CD1c-positive myeloid dendritic cell (primary cell): ENCODE data around the gene ST8SIA1.

Experiments used
- DNase-seq: peaks from one replicate; pipeline ENCODE4 v3.0.0-alpha.2; 2016; ENCODE audit errors: extremely low spot score

ST8SIA1 gene

GRCh38 chr12:22242726-22243125 is 91.8 kb downstream of the ST8SIA1 start:
- DNase-seq: no peak

GRCh38 chr12:22238211-22238610 is 96.3 kb downstream of the ST8SIA1 start:
- DNase-seq: no peak

- DNase-seq: no peak
These were observed 99.9 kb downstream of the ST8SIA1 start for GRCh38 chr12:22234561-22234960.

- DNase-seq: no peak
These were observed 102.7 kb downstream of the ST8SIA1 start for GRCh38 chr12:22231836-22232235.

- DNase-seq: no peak
These were observed 103.4 kb downstream of the ST8SIA1 start for GRCh38 chr12:22231078-22231477.

- DNase-seq: no peak
These were observed 104.2 kb downstream of the ST8SIA1 start for GRCh38 chr12:22230280-22230794.

GRCh38 chr12:22229652-22230279 is 104.7 kb downstream of the ST8SIA1 start:
- DNase-seq: no peak

- DNase-seq: no peak
These were observed 106.3 kb downstream of the ST8SIA1 start for GRCh38 chr12:22228022-22228875.

GRCh38 chr12:22223356-22223755 is 111.2 kb downstream of the ST8SIA1 start:
- no peak for DNase-seq

- no peak for DNase-seq
These were observed 117.0 kb downstream of the ST8SIA1 start for GRCh38 chr12:22217556-22217955.

GRCh38 chr12:22215467-22216253 is 118.8 kb downstream of the ST8SIA1 start:
- DNase-seq: no peak

GRCh38 chr12:22211128-22211527 is 123.4 kb downstream of the ST8SIA1 start:
- no peak for DNase-seq

GRCh38 chr12:22209422-22209821 is 125.1 kb downstream of the ST8SIA1 start:
- no peak for DNase-seq

- no peak for DNase-seq
These were observed 128.3 kb downstream of the ST8SIA1 start for GRCh38 chr12:22206111-22206728.

- DNase-seq: no peak
These were observed 130.1 kb downstream of the ST8SIA1 start for GRCh38 chr12:22204391-22204790.

GRCh38 chr12:22202847-22203246 is 131.7 kb downstream of the ST8SIA1 start:
- no peak for DNase-seq

GRCh38 chr12:22201101-22201500 is 133.4 kb downstream of the ST8SIA1 start:
- DNase-seq: no peak

- no peak for DNase-seq
These were observed 138.3 kb downstream of the ST8SIA1 start for GRCh38 chr12:22196236-22196635.

GRCh38 chr12:22190969-22191368 is 143.5 kb downstream of the ST8SIA1 start:
- DNase-seq: no peak

GRCh38 chr12:22188431-22188830 is 146.1 kb downstream of the ST8SIA1 start:
- DNase-seq: no peak

GRCh38 chr12:22180705-22181104 is 153.8 kb downstream of the ST8SIA1 start:
- no peak for DNase-seq

- DNase-seq: no peak
These were observed 161.3 kb downstream of the ST8SIA1 start for GRCh38 chr12:22173177-22173576.
